GM12892 (cell line): ENCODE results near the gene LTBP4.

ENCODE experiments used
- DNase-seq: peaks from one replicate; pipeline ENCODE4 v3.0.0; 2011; ENCODE audit not compliant: insufficient read length
- FAIRE-seq: peaks from 2 replicates; lab custom pipeline; 2011; peaks lifted over from hg19 to GRCh38; lab: Jason Lieb, UNC
- POLR2A ChIP-seq: IDR thresholded peaks from 2 replicates; pipeline ENCODE4 v1.6.1; 2011; ENCODE audit warnings: low read depth, low read length, control low read depth
- POLR2AphosphoS5 ChIP-seq: IDR thresholded peaks from 2 replicates; pipeline ENCODE4 v1.6.1; 2011; ENCODE audit warnings: low read depth, low read length, control low read depth
- TAF1 ChIP-seq: IDR thresholded peaks from 2 replicates; pipeline ENCODE4 v1.6.1; 2011; ENCODE audit warnings: low read depth, mild to moderate bottlenecking, control low read depth, low read length, borderline replicate concordance

The LTBP4 gene

DNA sequence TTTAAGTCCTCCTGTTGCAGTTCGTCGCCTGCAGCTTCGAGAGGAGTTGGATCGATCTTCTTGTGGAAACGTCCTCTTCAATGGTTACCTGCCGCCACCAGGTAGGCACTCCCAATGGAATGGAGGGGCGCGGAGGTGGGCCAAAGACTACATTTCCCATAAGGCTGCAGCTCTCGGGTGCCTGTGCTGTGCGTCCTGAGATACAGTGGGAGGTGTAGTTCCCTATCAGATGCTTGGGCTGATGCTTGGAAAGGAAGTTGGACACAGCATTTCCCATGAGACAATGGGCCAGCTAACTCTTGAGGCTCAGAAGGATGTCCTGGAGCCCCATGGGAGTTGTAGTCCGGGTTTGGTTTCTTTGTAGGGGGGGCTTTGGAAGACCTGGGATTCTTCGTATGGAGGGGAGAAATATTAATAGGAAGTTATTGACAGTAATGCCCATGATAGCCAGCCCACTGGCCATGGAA, 22.7 kb upstream of the LTBP4 start:
- no peak for DNase-seq
- no peak for FAIRE-seq
- TF ChIP-seq TAF1 (no peak), POLR2AphosphoS5 (no peak), POLR2A (no peak)

DNA sequence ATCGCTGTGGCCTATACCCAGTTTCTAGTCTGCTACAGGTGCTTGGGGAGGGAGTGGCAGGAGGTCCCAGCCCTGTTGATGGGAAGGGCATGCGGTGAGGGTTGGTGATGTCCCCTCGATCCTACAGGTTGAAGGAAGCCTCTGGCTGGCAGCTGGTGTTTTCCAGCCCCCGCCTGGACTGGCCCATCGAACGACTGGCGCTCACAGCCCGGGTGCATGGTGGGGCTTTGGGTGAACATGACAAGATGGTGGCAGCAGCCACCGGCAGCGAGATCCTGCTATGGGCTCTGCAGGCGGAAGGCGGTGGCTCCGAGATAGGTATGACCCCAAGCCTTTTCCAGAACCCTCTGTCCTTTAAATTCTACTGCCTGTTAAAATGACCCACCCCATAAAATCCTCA, 20.6 kb upstream of the LTBP4 start:
- no peak for FAIRE-seq
- TF ChIP-seq POLR2A (no peak), POLR2AphosphoS5 (no peak), TAF1 (no peak)
- DNase-seq: no peak

DNA sequence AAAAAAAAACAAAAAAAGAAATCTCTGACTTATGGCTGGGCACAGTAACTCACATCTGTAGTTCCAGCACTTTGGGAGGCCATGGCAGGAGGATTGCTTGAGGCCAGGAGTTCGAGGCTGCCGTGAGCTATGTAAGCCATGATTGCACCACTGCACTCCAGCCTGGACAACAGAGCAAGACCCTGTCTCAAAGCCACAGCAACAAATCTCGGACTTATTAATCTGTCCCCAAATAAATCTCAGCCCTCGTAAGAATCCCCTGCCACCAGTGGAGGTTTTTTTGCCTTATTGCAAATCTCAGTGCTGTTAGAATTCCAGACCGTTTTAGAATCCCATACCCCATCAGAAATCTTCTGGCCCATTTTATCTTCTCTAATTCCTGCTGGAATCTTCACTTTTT, 19.6 kb upstream of the LTBP4 start:
- FAIRE-seq (no peak), DNase-seq (no peak)
- no peak for TF ChIP-seq POLR2AphosphoS5
- no peak for TF ChIP-seq POLR2A
- TF ChIP-seq TAF1: no peak

DNA sequence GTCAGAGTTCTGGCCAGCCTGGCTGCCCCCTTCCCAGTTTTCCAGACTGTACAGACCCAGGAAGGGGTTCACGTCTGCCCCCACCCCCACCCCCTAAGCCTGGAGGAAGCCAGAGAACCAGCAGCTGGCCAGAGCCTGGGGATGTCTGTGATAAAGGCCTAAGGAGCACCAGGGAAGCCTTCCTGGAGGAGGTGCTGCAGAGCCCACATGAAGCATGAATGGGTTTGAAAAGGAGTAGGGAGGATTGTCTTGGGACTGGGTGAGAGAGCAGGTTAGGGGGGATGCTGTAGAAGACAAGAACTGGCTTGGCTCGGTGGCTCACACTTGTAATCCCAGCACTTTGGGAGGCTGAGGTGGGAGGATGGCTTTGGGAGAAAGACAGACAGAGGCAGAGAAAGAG, 18.7 kb upstream of the LTBP4 start:
- DNase-seq (no peak), FAIRE-seq (no peak)
- TF ChIP-seq POLR2A: no peak
- no peak for TF ChIP-seq TAF1
- no peak for TF ChIP-seq POLR2AphosphoS5

DNA sequence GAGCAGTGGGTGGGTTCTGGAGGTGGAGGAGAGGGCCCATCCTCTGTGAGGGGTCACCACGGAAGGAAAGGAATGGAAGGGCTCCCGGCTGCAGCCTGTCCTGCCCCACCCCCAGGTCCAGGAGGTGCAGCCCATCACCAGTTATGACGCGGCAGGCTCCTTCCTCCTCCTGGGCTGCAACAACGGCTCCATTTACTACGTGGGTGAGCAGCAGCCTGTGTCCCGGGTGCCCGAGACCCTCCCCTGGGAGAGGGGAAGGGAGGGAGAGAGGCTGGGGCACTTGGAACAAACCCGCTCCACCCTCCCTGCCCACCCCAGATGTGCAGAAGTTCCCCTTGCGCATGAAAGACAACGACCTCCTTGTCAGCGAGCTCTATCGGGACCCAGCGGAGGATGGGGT, 17.9 kb upstream of the LTBP4 start:
- DNase-seq (no peak), FAIRE-seq (no peak)
- TF ChIP-seq POLR2A (no peak), TAF1 (no peak)

DNA sequence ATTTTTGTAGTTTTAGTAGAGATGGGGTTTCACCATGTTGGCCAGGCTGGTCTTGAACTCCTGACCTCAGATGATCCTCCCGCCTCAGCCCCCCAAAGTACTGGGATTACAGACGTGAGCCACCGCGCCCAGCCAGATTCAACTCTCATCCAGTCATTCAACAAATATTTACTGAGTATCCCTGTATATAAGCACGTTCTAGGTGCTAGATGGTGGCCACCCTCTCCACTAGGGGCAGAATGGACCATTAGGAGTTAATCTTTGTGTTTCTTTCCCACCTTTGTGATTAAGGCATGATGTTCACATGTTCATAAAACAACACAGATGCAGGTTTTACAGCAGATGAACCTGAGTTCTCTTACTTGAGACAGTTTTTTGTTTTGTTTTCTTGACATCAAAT, 17.2 kb upstream of the LTBP4 start:
- no peak for FAIRE-seq

DNA sequence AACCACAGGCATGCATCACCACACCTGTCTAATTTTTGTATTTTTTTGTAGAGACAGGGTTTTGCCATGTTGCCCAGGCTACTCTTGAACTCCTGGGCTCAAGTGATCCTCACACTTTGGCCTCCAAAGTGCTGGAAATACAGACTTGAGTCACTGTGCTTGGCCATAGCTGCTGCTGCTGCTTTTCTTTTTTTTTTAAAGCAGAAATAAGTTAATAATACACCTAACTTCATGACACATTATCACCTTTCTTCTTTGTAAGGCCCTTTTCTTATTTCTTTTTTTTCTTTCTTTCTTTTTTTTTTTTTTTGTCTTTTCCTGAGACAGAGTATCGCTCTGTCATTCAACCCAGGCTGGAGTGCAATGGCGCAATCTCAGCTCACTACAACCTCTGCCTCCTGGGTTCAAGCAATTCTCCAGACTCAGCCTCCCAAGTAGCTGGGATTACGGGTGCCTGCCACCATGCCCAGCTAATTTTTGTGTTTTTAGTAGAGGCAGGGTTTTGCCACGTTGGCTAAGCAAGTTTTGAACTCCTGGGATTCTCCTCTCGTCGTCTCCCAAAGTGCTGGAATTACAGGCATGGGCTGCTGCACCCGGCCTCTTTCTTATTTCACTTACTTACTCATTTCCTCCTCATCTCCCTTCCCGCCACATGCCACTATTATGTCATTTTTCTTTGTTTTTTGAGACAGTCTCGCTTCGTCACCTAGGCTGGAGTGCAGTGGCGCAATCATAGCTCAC, 15.8 kb upstream of the LTBP4 start:
- DNase-seq: no peak
- FAIRE-seq: no peak
- no peak for TF ChIP-seq TAF1
- no peak for TF ChIP-seq POLR2A
- no peak for TF ChIP-seq POLR2AphosphoS5

More for the DNA sequence above, 17.2 kb upstream of the LTBP4 start:
- TF ChIP-seq POLR2A: no peak
- no peak for TF ChIP-seq TAF1
- no peak for TF ChIP-seq POLR2AphosphoS5
- no peak for DNase-seq

DNA sequence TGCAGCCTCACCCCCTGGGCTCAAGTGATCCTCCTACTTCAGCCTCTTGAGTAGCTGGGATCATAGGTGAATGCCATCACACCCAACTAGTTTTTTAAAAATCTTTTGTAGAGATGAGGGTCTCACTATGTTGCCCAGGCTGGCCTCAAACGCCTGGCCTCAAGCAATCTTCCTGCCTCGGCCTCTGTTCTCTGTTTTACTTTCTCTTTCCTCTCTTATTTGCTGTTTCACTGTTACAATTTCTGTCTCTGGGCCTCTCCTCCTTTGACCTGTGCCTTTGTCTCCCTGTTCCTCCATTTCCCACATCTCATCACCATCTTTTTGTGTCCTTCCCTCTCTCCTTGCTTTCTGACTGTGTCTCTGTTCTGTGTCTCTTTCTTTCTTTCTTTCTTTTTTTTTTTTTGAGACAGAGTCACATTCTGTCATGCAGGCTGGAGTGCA, 15.2 kb upstream of the LTBP4 start:
- TF ChIP-seq POLR2AphosphoS5: no peak
- no peak for TF ChIP-seq TAF1
- TF ChIP-seq POLR2A: no peak
- FAIRE-seq (no peak), DNase-seq (no peak)

DNA sequence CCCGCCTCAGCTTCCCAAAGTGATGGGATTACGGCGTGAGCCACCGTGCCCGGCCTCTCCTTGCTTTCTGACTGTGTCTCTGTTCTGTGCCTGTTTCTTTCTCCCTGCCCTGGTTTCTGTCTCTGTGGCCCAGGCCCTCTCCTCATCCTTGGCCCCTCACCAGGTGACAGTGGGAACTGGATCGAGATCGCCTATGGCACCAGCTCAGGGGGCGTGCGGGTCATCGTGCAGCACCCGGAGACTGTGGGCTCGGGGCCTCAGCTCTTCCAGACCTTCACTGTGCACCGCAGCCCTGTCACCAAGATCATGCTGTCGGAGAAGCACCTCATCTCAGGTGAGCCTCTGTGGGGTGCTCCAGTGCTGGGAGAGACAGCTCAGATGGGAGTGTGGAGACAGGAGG, 14.6 kb upstream of the LTBP4 start:
- DNase-seq (no peak), FAIRE-seq (no peak)
- no peak for TF ChIP-seq TAF1
- TF ChIP-seq POLR2AphosphoS5: no peak
- no peak for TF ChIP-seq POLR2A

DNA sequence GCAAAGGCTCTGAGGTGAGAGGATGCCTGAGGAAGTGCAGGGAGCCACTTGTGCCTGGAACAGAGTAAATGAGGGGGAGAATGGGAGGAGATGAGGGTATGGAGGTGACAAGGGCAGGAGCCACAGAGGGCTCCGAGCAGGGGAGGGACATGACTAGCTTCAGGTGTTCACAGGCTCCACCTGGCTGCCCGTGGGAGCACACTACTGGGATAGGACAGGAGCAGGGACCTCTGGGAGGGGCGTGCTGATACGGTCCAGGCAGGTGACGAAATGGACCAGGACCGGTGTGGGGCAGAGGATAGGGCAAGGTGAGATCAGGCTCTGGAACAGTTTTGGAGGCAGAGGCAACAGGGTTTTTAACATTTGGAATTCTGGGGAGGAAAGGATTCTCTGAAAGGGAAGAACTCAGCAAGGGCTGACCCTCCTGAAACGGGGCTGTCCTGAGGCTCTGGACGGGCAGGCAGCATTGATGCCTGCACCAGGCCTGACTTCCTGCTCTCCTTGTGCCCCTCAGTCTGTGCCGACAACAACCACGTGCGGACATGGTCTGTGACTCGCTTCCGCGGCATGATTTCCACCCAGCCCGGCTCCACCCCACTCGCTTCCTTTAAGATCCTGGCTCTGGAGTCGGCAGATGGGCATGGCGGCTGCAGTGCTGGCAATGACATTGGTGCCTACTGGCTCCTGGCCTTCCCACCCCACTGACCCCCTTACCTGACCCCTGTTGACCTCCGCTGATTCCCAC, 12.9 kb upstream of the LTBP4 start:
- DNase-seq (no peak), FAIRE-seq (no peak)
- TF ChIP-seq POLR2AphosphoS5 (no peak), TAF1 (no peak), POLR2A (no peak; the same call in 1 of the 2 replicates)

DNA sequence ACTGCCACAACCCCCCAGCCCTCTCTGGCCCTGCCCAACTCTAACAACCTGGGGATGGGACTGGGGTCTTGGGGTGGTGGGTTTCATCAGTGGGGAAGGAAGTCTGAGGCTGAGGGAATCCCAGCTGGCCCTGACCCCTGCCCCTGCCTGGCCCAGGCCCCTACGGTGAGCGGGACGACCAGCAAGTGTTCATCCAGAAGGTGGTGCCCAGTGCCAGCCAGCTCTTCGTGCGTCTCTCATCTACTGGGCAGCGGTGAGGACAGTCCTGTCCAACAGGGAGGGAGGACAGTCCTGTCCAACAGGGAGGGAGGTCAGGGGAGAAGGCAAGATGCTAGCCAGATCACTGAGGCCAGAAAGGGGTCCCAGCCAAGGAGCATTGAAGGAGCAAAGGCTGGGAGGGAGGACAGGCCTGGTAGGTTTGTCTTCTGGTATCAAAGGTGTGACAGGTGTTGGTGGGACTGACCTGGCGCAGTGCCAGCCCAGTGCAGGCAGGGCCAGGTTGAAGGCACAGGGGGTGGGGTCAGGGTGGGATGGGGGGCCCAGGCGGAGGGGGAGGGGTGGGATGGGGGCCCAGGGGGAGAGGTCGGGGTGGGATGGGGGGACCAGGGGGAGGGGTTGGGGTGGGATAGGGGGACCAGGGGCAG, 12.1 kb upstream of the LTBP4 start:
- FAIRE-seq (no peak), DNase-seq (no peak)
- TF ChIP-seq POLR2A (no peak), POLR2AphosphoS5 (no peak), TAF1 (no peak)
